Progenitor cell of endocrine pancreas (in vitro differentiated cells): ENCODE results near the gene SPOCK1. TPM values are rescaled to one million over a fixed set of nuclear protein-coding genes. Genes with fewer than 3 reads are reported as not detected.
"Not testable (repeated sequence)": the region's sequence is repeated elsewhere in the genome, so short reads cannot be mapped to it uniquely, and the experiment has no call there.

Source experiments
- DNase-seq: peaks from one replicate; pipeline ENCODE4 v3.0.0; 2021; ENCODE audit warnings: low spot score; ENCODE audit not compliant: unreplicated experiment
- H3K27ac Mint-ChIP-seq: 2 replicates; pipeline ENCODE4 v1.8.0; 2021; ENCODE audit warnings: mild to moderate bottlenecking, moderate library complexity, mixed read lengths
- H3K27me3 Mint-ChIP-seq: 2 replicates; pipeline ENCODE4 v1.8.0; 2021; ENCODE audit warnings: mixed read lengths
- H3K36me3 Mint-ChIP-seq: 2 replicates; pipeline ENCODE4 v1.8.0; 2022; ENCODE audit warnings: mixed read lengths; ENCODE audit not compliant: insufficient read depth
- H3K4me1 Mint-ChIP-seq: 2 replicates; pipeline ENCODE4 v1.8.0; 2021; ENCODE audit warnings: low read depth, mixed read lengths
- H3K4me3 Mint-ChIP-seq: 2 replicates; pipeline ENCODE4 v1.8.0; 2021; ENCODE audit warnings: low read depth, mild to moderate bottlenecking, moderate library complexity, mixed read lengths
- H3K9me3 Mint-ChIP-seq: 2 replicates; pipeline ENCODE4 v1.8.0; 2021; ENCODE audit warnings: low read depth, mixed read lengths
- CTCF ChIP-seq: fragments of 200-600 bp; sonication (generic); IDR thresholded peaks from one replicate; pipeline ENCODE4 v1.5.0; 2021; ENCODE audit warnings: antibody characterized with exemption, mild to moderate bottlenecking; ENCODE audit not compliant: unreplicated experiment
- total RNA-seq: library from RNA; stranded (reverse); gene quantifications from 2 replicates; pipeline ENCODE4 v1.2.1, GENCODE V29; 2021

SPOCK1 gene
- total RNA-seq, 1 donor from 2014 or later = 41.4 TPM

- peaks cover 52% of the 10 kb centered on the region for H3K4me1 Mint-ChIP-seq
- no peaks in the 10 kb centered on the region for H3K9me3 Mint-ChIP-seq
- no peak overlapping the region for H3K27ac Mint-ChIP-seq
- no peak for DNase-seq
- peaks cover 3% of the 10 kb centered on the region for H3K27me3 Mint-ChIP-seq
- H3K4me3 Mint-ChIP-seq = no peak overlapping the region
- no peak for TF ChIP-seq CTCF
- H3K36me3 Mint-ChIP-seq = no peaks in the 10 kb centered on the region
Observed at GRCh38 chr5:137263371-137264005, 235.6 kb downstream of the SPOCK1 start.

- H3K27me3 Mint-ChIP-seq = peaks cover 3% of the 10 kb centered on the region
- no peak overlapping the region for H3K27ac Mint-ChIP-seq
- H3K4me1 Mint-ChIP-seq = peaks cover 49% of the 10 kb centered on the region
- DNase-seq = no peak
- TF ChIP-seq CTCF = no peak
- H3K36me3 Mint-ChIP-seq = no peaks in the 10 kb centered on the region
- no peaks in the 10 kb centered on the region for H3K9me3 Mint-ChIP-seq
- H3K4me3 Mint-ChIP-seq = no peak overlapping the region
Observed at GRCh38 chr5:137262818-137263217, 236.3 kb downstream of the SPOCK1 start.

GRCh38 chr5:137260820-137261695 lies 238.1 kb downstream of the SPOCK1 start:
- Mint-ChIP-seq H3K9me3 (no peaks in the 10 kb centered on the region), H3K27me3 (peaks cover 3% of the 10 kb centered on the region), H3K4me1 (peaks cover 42% of the 10 kb centered on the region)

GRCh38 chr5:137259115-137259514 lies 240.0 kb downstream of the SPOCK1 start:
- not testable (repeated sequence) for H3K27me3 Mint-ChIP-seq, DNase-seq, H3K4me3 Mint-ChIP-seq, H3K9me3 Mint-ChIP-seq, H3K36me3 Mint-ChIP-seq, H3K27ac Mint-ChIP-seq
- peaks cover 28% of the 10 kb centered on the region for H3K4me1 Mint-ChIP-seq

More at GRCh38 chr5:137260820-137261695, 238.1 kb downstream of the SPOCK1 start:
- DNase-seq = no peak
- H3K27ac Mint-ChIP-seq = no peak overlapping the region
- no peaks in the 10 kb centered on the region for H3K36me3 Mint-ChIP-seq
- no peak overlapping the region for H3K4me3 Mint-ChIP-seq
- TF ChIP-seq CTCF = no peak

GRCh38 chr5:137254119-137255090 lies 244.7 kb downstream of the SPOCK1 start:
- H3K4me1 Mint-ChIP-seq = no peaks in the 10 kb centered on the region
- no peak overlapping the region for H3K4me3 Mint-ChIP-seq
- no peaks in the 10 kb centered on the region for H3K36me3 Mint-ChIP-seq
- no peak overlapping the region for H3K27ac Mint-ChIP-seq
- TF ChIP-seq CTCF = no peak
- no peaks in the 10 kb centered on the region for H3K9me3 Mint-ChIP-seq
- peaks cover 11% of the 10 kb centered on the region for H3K27me3 Mint-ChIP-seq
- DNase-seq = no peak
